CD4-positive, alpha-beta memory T cell (primary cell): ENCODE measurements around the gene CPNE1. TPM values are rescaled to one million over a fixed set of nuclear protein-coding genes. Genes with fewer than 3 reads are reported as not detected.

Source experiments
- CTCF ChIA-PET: fragments of 350-600 bp; sonication (Branson Sonifier 250); formaldehyde crosslinking; loops from one replicate; lab custom pipeline; 2021; ENCODE audit warnings: inconsistent platforms; ENCODE audit not compliant: partially characterized antibody; lab: Charles Lee
- POLR2A ChIA-PET: fragments of 350-600 bp; sonication (Branson Sonifier 250); formaldehyde crosslinking; loops from one replicate; lab custom pipeline; 2021; ENCODE audit not compliant: partially characterized antibody; lab: Charles Lee
- DNase-seq, 5 donors: peaks; one replicate each; pipeline versions ENCODE4 v3.0.0 to v3.0.0-alpha.2; 2020 to 2022; ENCODE audit warnings: mixed read lengths in 1 of 5
- H3K27ac ChIP-seq: one replicate; pipeline ENCODE4 v1.7.0; 2013; ENCODE audit warnings: low read depth, low read length
- H3K27me3 ChIP-seq: 2 replicates; pipeline ENCODE4 v1.7.0; 2013; ENCODE audit warnings: mild to moderate bottlenecking, low read length, moderate library complexity; ENCODE audit not compliant: insufficient read depth
- H3K36me3 ChIP-seq: 2 replicates; pipeline ENCODE4 v1.7.0; 2013; ENCODE audit warnings: mild to moderate bottlenecking, low read length, moderate library complexity; ENCODE audit not compliant: insufficient read depth
- H3K4me1 ChIP-seq: 2 replicates; pipeline ENCODE4 v1.7.0; 2013; ENCODE audit warnings: mild to moderate bottlenecking, low read length, moderate library complexity; ENCODE audit not compliant: insufficient read depth
- H3K4me3 ChIP-seq, 2 donors: one replicate each; pipeline ENCODE4 v1.7.0; 2013; ENCODE audit warnings: low read length in 2 of 2, mild to moderate bottlenecking in 1 of 2
- H3K9me3 ChIP-seq, 2 donors: one replicate each; pipeline ENCODE4 v1.7.0; 2013; ENCODE audit warnings: low read length in 2 of 2, control low read depth in 1 of 2; ENCODE audit not compliant: control insufficient read depth in 1 of 2
- H3K27ac Mint-ChIP-seq, 7 donors: one replicate each; pipeline ENCODE4 v1.8.0; 2020 to 2021; ENCODE audit warnings: mixed read lengths in 7 of 7, mild to moderate bottlenecking in 6 of 7, inconsistent platforms in 3 of 7, moderate library complexity in 3 of 7
- H3K27me3 Mint-ChIP-seq, 2 donors: one replicate each; pipeline ENCODE4 v1.8.0; 2020 to 2021; ENCODE audit warnings: mixed read lengths in 2 of 2
- H3K36me3 Mint-ChIP-seq, 2 donors: one replicate each; pipeline ENCODE4 v1.8.0; 2020 to 2021; ENCODE audit warnings: mixed read lengths in 2 of 2, inconsistent platforms in 1 of 2, mild to moderate bottlenecking in 1 of 2
- H3K4me1 Mint-ChIP-seq, 4 donors: one replicate each; pipeline ENCODE4 v1.8.0; 2020 to 2021; ENCODE audit warnings: mixed read lengths in 4 of 4, mild to moderate bottlenecking in 1 of 4
- H3K4me3 Mint-ChIP-seq, 8 donors: one replicate each; pipeline ENCODE4 v1.8.0; 2020 to 2021; ENCODE audit warnings: mixed read lengths in 8 of 8, mild to moderate bottlenecking in 7 of 8, moderate library complexity in 6 of 8, inconsistent platforms in 3 of 8
- H3K9me3 Mint-ChIP-seq, 8 donors: one replicate each; pipeline ENCODE4 v1.8.0; 2020 to 2021; ENCODE audit warnings: mixed read lengths in 8 of 8, mild to moderate bottlenecking in 5 of 8, inconsistent platforms in 3 of 8, moderate library complexity in 1 of 8
- intact Hi-C: fragments of 100-400 bp; cut with micrococcal nuclease; formaldehyde crosslinking; loops from one replicate; pipeline ENCODE4 v1.15.1; 2023
- polyA plus RNA-seq, 2 donors: library from polyadenylated mRNA; unstranded; fragments of 300-500 nt; fragmentation: Illumina TruSeq; gene quantifications; one replicate each; pipeline ENCODE4 v1.2.3, GENCODE V29; 2021
- total RNA-seq, 2 experiments: library from RNA; stranded (reverse); gene quantifications; one replicate each; pipeline ENCODE4 v1.2.3, GENCODE V29; 2021

CPNE1 gene
- total and polyA plus RNA-seq, 4 experiments from 2014 or later = 305 to 353 (median 329) TPM

DNA sequence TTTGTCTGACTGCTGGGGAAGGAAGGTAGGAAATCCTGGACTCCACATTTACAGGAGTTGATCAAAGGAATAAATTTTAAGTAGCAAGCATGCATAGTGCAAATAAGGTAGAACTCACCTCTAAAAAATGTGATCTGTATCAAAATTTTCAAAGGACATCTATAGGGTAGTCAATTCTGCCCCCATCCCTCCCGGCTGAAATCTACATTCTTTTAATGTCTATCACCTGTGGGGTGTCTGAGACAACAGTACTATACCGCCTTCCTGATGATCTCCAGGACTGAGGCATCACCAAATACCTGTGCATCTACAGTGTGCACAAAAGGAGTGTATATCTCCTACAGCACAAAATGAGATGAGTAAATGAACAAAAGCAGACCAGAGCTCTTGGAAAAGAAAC is 19.9 kb downstream of the CPNE1 start:
- intact Hi-C loops = no loop called here

DNA sequence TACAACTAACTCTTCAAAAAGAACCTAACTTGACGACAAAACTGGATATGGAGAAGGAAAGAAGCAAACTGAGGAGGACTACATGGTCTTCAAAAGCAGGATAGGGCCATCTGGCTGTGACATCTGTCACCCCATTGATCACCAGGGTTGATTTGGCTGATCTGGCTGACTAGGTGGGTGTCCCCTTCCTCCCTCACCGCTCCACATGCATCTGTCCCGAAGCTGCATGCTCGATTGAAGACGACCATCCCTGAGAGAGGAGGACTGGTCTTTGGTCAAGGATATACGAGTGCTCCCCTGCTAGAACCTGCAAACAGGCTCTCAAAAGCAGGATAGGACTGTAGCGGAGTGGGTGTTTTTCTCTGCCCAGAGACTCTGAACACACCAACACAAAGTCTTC is 21.7 kb downstream of the CPNE1 start:
- Histone ChIP-seq H3K27ac (no peak overlapping the region), H3K36me3 (no peaks in the 10 kb centered on the region), H3K4me1 (peaks cover 39% of the 10 kb centered on the region), H3K9me3 (no peaks in the 10 kb centered on the region), H3K4me3 (no peak overlapping the region), H3K27me3 (no peaks in the 10 kb centered on the region)
- Mint-ChIP-seq H3K36me3 (peaks cover 0 to 14% of the 10 kb centered on the region in 2 donors), H3K4me1 (peaks cover 65 to 92% (median 76%) of the 10 kb centered on the region in 4 donors), H3K9me3 (no peaks in the 10 kb centered on the region), H3K4me3 (no peak overlapping the region), H3K27ac (peak overlapping the region in 5 of 7 donors; percentile 2 to 65 (median 43)), H3K27me3 (no peaks in the 10 kb centered on the region)
- CTCF ChIA-PET = no interaction called here
- no peak for DNase-seq
- intact Hi-C loops = no loop called here
- POLR2A ChIA-PET = no interaction called here

More for the DNA sequence above, 19.9 kb downstream of the CPNE1 start:
- Histone ChIP-seq H3K27ac (no peak overlapping the region), H3K9me3 (no peaks in the 10 kb centered on the region), H3K4me3 (no peak overlapping the region), H3K27me3 (no peaks in the 10 kb centered on the region), H3K4me1 (peaks cover 48% of the 10 kb centered on the region), H3K36me3 (no peaks in the 10 kb centered on the region)
- CTCF ChIA-PET = no interaction called here
- Mint-ChIP-seq H3K4me1 (peaks cover 67 to 95% (median 79%) of the 10 kb centered on the region in 4 donors), H3K36me3 (peaks cover 4 to 20% of the 10 kb centered on the region in 2 donors), H3K27me3 (no peaks in the 10 kb centered on the region), H3K4me3 (no peak overlapping the region), H3K9me3 (no peaks in the 10 kb centered on the region), H3K27ac (peak overlapping the region in 5 of 7 donors; percentile 4 to 90 (median 68))
- DNase-seq = no peak
- POLR2A ChIA-PET = interaction anchor here (0.7 to 1.2 kb wide), 2 partner anchors 12 to 19 kb away, joined by 3 to 5 read pairs; no protein-coding TSS in a partner anchor

DNA sequence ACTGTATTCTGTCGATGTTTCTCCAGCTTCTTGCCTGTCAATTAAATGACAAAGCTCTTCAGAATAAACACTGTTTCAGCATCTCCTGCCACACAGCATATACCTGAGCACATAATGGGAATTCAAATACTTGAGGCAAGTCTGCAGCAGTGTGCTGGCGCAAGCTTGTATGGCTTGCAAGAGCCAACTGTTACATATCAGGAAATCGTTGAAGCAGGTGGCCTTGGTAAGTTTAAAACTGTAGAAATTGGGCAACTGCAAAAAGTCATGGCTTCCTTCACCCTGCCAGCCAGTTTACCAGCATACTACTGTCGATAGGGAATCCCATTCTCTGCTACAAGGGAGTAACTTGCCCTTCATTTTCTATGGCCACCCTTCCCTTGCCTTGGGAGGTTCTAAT is 23.0 kb downstream of the CPNE1 start:
- intact Hi-C loops = no loop called here
- no peaks in the 10 kb centered on the region for H3K27me3 ChIP-seq
- DNase-seq = no peak
- Mint-ChIP-seq H3K27ac (peak overlapping the region in 5 of 7 donors; percentile 2 to 74 (median 47)), H3K27me3 (no peaks in the 10 kb centered on the region), H3K4me1 (peaks cover 71 to 95% (median 83%) of the 10 kb centered on the region in 4 donors), H3K36me3 (peaks cover 0 to 14% of the 10 kb centered on the region in 2 donors), H3K9me3 (no peaks in the 10 kb centered on the region), H3K4me3 (no peak overlapping the region)
- ChIA-PET POLR2A (interaction anchor here (1.0 to 1.9 kb wide), 2 partner anchors 22 kb away, joined by 4 to 9 read pairs; no protein-coding TSS in a partner anchor), CTCF (interaction anchor here (0.9 to 1.3 kb wide), 2 partner anchors 24 to 41 kb away, joined by 3 read pairs; no protein-coding TSS in a partner anchor)
- no peak overlapping the region for H3K27ac ChIP-seq
- no peaks in the 10 kb centered on the region for H3K9me3 ChIP-seq
- peaks cover 46% of the 10 kb centered on the region for H3K4me1 ChIP-seq
- H3K4me3 ChIP-seq = no peak overlapping the region
- H3K36me3 ChIP-seq = no peaks in the 10 kb centered on the region

DNA sequence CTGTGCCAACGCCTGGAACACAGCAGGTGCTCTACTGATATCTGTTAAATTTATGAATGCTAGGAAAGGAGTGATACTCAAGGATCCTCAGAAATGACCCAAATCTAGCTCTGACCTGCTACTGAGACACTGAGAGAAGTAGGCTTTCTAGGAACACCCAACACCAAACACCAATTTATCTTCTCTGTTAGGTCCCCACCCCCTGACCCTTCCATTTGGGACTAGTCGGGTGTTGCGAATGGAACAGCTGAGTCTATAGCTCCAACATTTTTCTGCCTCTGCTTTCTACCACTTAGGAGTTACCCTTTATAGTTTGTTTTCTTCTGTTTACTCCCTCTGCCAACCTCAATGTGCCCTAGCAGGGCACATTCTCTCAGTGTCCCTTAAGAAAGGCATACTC is 24.0 kb downstream of the CPNE1 start:
- Mint-ChIP-seq H3K36me3 (peaks cover 0 to 9% of the 10 kb centered on the region in 2 donors), H3K27ac (peak overlapping the region in 4 of 7 donors; percentile 4 to 61 (median 47)), H3K27me3 (no peaks in the 10 kb centered on the region), H3K9me3 (no peaks in the 10 kb centered on the region), H3K4me1 (peaks cover 68 to 92% (median 80%) of the 10 kb centered on the region in 4 donors), H3K4me3 (peak overlapping the region in 2 of 8 donors; percentile 36 to 50)
- H3K27me3 ChIP-seq = no peaks in the 10 kb centered on the region
- ChIA-PET CTCF (interaction anchor here (1.3 kb wide), 1 partner anchor 40 kb away, joined by 3 read pairs; no protein-coding TSS in a partner anchor), POLR2A (interaction anchor here (1.9 kb wide), 1 partner anchor 23 kb away, joined by 9 read pairs; no protein-coding TSS in a partner anchor)
- no peak for DNase-seq
- H3K36me3 ChIP-seq = no peaks in the 10 kb centered on the region
- H3K27ac ChIP-seq = no peak overlapping the region
- peaks cover 37% of the 10 kb centered on the region for H3K4me1 ChIP-seq
- no peak overlapping the region for H3K4me3 ChIP-seq
- intact Hi-C loops = no loop called here
- no peaks in the 10 kb centered on the region for H3K9me3 ChIP-seq

DNA sequence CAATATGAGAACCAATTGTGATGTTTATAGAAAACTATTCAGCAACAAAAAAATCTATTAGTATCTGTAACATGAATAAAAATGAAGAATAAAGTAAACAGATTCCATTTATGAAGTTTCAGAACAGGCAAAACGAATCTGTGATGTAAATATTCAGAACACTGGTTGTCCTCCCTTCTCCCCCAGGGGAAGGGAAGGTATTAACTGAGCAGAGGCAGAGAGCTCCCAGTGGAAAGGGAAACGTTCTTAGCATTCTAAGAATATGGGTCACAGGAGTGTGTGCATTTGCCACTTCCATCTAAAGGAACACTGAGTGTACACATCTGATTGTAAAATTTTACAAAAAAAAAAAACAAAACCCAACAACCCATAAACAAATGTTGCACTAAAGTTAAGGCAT is 25.9 kb downstream of the CPNE1 start:
- H3K27ac Mint-ChIP-seq = peak overlapping the region in 3 of 7 donors; percentile 6 to 29 (median 26)
- no peaks in the 10 kb centered on the region for H3K9me3 Mint-ChIP-seq
- no peaks in the 10 kb centered on the region for H3K9me3 ChIP-seq
- intact Hi-C loops = no loop called here
- H3K27ac ChIP-seq = no peak overlapping the region
- peaks cover 28% of the 10 kb centered on the region for H3K4me1 ChIP-seq
- peaks cover 60 to 83% (median 71%) of the 10 kb centered on the region in 4 donors for H3K4me1 Mint-ChIP-seq
- DNase-seq = no peak
- no peaks in the 10 kb centered on the region for H3K27me3 Mint-ChIP-seq
- no peaks in the 10 kb centered on the region for H3K36me3 ChIP-seq
- H3K27me3 ChIP-seq = no peaks in the 10 kb centered on the region
- H3K36me3 Mint-ChIP-seq = peaks cover 0 to 4% of the 10 kb centered on the region in 2 donors
- CTCF ChIA-PET = no interaction called here
- H3K4me3 Mint-ChIP-seq = no peak overlapping the region
- H3K4me3 ChIP-seq = no peak overlapping the region
- POLR2A ChIA-PET = interaction anchor here (0.8 to 1.4 kb wide), 3 partner anchors 11 to 60 kb away, joined by 3 to 4 read pairs (median 3); partner anchors contain the start of genes NFS1 and ROMO1

DNA sequence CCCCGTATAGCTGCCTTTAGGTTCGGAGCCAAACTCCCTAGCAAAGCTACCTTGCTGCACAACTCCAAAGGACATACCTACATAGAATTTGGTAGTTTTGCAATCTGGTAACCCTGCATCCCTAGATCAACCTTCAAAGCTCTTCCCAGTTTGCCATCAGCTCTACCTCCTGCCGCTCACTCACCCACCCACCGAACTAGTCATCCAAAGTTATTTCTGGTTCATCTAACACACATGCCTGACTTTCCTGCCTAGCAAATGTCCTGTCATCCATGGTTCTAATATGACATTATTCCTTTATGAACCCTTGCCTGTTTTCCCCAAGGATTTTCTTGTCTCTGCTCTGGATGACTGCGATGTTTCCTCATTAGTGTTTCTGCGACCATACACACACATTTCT is 27.4 kb downstream of the CPNE1 start:
- Histone ChIP-seq H3K27me3 (no peaks in the 10 kb centered on the region), H3K27ac (no peak overlapping the region), H3K36me3 (peaks cover 6% of the 10 kb centered on the region), H3K9me3 (no peaks in the 10 kb centered on the region), H3K4me1 (peaks cover 24% of the 10 kb centered on the region), H3K4me3 (no peak overlapping the region)
- no peak overlapping the region for H3K4me3 Mint-ChIP-seq
- intact Hi-C loops = no loop called here
- peaks cover 52 to 75% (median 59%) of the 10 kb centered on the region in 4 donors for H3K4me1 Mint-ChIP-seq
- ChIA-PET POLR2A (interaction anchor here (0.6 kb wide), 2 partner anchors 10 to 80 kb away, joined by 3 read pairs; no protein-coding TSS in a partner anchor), CTCF (no interaction called here)
- H3K27ac Mint-ChIP-seq = peak overlapping the region in 6 of 7 donors; percentile 25 to 78 (median 73)
- H3K27me3 Mint-ChIP-seq = no peaks in the 10 kb centered on the region
- peaks cover 0 to 15% of the 10 kb centered on the region in 2 donors for H3K36me3 Mint-ChIP-seq
- no peak for DNase-seq
- H3K9me3 Mint-ChIP-seq = no peaks in the 10 kb centered on the region

DNA sequence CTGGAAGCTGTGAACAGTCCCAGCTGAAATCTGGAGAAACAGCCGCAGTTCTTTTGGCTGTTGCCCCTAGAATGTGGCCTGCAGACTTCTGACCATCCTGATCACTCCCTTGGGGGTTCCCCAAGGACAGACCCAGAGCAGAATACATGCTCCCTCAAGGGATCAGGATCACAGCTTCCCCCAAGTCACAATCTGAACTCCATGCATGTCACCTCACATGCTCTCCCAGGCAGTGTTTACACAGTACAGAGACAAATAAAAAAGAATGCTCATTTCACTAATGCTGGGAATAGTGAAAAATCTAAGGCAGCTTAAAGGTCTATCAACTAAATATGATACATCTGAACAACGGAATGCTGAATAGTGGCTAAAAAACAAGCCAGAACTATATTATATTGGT is 28.6 kb downstream of the CPNE1 start:
- H3K27me3 Mint-ChIP-seq = no peaks in the 10 kb centered on the region
- no peak overlapping the region for H3K4me3 Mint-ChIP-seq
- peaks cover 11 to 23% of the 10 kb centered on the region in 2 donors for H3K36me3 Mint-ChIP-seq
- CTCF ChIA-PET = interaction anchor here (1.8 kb wide), 1 partner anchor 35 kb away, joined by 6 read pairs; no protein-coding TSS in a partner anchor
- no peaks in the 10 kb centered on the region for H3K9me3 Mint-ChIP-seq
- peaks cover 43 to 63% (median 49%) of the 10 kb centered on the region in 4 donors for H3K4me1 Mint-ChIP-seq
- H3K4me1 ChIP-seq = peaks cover 14% of the 10 kb centered on the region
- peaks cover 16% of the 10 kb centered on the region for H3K36me3 ChIP-seq
- H3K27ac ChIP-seq = no peak overlapping the region
- H3K27me3 ChIP-seq = no peaks in the 10 kb centered on the region
- peak overlapping the region in 6 of 7 donors; percentile 17 to 61 (median 39) for H3K27ac Mint-ChIP-seq
- H3K4me3 ChIP-seq = no peak overlapping the region
- H3K9me3 ChIP-seq = no peaks in the 10 kb centered on the region
- intact Hi-C loops = no loop called here
- DNase-seq = no peak
- POLR2A ChIA-PET = interaction anchor here (1.8 kb wide), 1 partner anchor 28 kb away, joined by 8 read pairs; the partner anchor contains the start of genes CPNE1 and RBM12
